HG03439 (cell line): ENCODE data around the gene CD99.

Experiments used
- ATAC-seq: cut with Tn5 transposase; IDR thresholded peaks from one replicate; pipeline ENCODE4 v1.9.1; 2021; ENCODE audit warnings: mild to moderate bottlenecking, moderate library complexity; ENCODE audit not compliant: unreplicated experiment

Gene CD99

DNA sequence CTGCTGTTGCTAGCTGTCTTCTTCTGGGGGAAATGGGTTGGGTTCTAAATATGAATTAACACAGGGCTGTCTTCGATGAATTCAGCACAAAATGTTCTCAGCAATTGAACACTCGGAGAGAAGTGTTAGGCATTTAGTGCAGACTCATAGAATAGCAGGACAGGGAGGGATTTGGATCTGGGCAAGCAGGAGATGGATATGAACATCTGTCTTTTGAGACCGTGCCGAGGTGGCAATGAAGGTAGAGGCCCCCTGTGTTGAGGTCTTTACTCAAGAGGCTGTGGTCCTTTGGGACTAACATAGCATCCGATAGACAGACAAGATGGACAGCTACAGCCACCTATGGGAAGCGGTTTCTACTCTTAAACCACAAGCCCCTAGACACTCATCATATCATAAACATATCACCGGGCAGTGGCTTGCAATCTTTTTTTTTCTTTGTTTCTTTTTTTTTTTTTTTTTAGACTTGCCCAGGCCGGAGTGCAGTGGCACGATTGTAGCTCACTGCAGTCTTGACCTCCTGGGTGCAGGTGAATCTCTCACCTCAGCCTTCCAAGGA lies 6.7 kb downstream of the CD99 start:
- ATAC-seq: no peak

DNA sequence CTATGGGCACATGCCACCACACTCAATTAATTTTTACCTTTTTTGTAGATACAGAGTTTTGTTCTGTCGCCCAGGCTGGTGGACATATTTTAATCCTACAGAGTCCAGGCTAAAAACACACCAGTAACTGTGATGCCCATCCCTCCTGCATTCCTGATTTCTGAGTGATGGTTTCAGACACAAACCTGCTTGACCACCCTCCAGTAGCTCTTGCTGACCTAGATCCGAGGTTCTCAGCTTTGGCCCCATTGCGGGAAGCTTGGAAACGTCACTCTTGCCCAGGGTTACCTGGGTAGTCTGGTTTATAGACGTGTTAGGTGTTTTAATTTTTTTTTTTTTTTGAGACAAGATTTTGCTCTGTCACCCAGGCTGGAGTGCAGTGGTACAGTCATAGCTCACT lies 7.5 kb downstream of the CD99 start:
- no peak for ATAC-seq

DNA sequence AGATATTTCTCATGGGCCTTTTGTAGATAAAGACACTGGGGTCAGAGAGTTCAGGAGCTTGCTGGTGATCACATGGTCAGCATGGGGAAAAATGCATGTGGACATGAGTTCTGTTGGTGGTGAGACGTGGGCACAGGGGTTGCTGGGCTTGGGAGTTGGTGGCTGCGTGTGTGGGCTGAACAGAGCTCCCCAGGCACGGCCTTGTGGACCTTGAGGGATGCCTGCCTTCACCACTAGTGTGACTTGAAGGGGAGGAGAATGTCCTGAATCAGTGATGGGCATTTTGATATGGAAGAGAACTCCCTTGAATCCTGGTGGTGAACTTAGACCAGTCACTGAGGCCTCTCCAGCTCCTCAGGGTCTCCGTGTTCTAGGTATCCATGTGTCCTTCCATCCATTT lies 8.9 kb downstream of the CD99 start:
- ATAC-seq: no peak

DNA sequence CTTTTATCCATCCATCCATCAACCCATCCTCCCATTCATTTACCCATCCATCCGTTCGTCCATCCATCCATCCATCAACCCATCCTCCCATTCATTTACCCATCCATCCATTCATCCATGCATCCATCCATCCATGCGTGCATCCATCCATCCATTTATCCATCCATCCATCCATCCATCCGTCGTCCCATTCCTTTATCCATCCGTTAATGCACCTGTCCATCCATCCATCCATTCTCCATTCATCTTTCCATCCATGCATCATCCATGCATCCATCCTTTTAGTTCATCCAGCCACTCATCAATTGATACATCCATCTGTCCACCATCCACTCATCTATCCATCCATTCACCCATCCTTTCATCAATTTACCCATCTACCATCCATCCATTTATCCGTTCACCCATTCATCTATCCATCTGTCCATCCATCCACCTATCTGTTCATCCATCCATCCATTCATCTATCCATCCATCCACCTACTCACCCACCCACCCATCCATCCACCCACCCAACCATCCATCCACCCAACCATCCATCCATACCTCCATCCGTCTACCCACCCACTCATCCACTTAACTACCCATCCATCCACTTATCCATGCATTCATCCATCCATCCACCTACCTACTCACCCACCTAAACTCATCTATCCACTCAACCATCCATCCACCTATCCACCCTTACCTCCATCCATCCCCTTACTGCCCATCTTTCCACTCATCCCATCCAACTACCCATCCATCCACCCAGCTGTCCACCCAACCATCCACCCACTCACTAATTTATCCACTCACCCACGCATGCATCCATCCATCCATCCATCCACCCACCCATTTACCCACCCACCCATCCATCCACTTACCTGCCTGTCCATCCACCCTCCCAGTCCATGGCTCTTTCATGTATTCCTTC lies 9.6 kb downstream of the CD99 start:
- ATAC-seq: no peak

DNA sequence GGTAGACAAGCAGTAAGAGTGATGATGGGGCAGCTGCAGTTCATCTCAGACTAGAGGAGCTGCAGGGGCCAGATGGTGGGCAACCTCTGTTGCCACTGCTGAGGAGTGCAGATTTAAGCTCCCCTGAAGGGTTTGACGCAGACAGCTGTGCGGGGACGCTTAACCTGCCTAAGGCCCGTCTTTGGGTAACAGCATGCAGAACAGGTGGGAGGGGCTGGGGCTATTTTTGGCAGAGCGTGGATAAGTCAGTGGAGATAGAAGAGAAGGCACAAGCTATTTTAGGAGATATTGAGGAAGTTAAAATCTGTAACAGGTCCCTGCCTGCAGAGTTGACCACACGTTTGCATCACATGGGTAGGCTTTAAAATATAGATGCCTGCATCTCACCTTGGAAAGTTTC lies 10.5 kb downstream of the CD99 start:
- no peak for ATAC-seq

DNA sequence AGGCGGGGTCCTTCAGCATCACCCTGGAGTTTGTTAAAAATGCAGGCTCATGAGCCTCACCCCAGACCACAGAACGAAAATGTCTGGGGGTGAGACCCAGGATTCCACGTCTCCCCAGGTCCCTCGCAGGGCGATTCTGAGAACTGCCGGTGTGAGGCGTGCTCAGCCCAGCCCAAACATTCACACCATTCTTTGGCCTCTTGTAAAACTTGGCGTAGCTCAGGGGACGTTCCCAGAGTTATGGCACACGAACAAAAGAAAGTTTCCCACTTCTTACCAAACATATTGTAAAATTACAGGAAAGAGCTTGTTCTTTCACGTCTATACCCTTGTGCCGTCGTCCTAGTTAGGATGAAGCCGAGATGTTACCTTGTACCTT lies 12.9 kb downstream of the CD99 start:
- ATAC-seq: no peak

DNA sequence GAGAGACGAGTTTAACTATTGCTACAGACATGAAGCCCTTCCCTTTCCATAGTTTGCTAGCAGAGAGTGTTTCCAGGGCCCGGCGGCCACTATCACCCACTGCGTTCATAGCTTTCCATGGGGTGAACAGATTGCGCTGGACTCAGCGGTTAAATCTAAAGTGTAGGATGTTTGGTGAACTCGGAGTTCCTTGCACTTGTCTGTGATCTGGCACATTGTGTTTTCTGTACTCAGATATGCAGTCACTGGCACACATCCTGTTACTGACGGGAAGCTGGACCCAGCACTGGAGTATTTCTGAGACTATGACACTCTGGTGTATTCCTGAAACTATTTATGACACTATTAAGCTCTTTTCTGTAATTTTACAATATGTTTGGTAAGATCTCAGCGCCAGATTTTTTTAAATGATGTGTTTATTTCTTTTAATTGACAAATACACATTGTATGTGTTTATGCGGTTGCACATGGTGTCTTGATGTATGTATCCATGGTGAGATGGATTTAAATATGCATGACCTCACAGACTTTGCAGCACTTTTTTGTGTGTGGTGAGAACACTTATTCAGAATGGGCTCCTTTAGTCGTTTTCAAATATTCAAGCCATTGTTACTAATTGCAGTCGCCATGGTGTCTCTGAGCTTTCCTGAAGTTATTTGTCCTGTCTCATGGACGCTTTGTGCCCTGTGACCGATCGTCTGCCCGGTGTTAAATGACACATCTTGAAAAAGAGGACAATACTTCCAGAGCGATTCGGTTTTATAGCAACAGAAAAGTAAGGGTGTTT lies 14.1 kb downstream of the CD99 start:
- no peak for ATAC-seq

DNA sequence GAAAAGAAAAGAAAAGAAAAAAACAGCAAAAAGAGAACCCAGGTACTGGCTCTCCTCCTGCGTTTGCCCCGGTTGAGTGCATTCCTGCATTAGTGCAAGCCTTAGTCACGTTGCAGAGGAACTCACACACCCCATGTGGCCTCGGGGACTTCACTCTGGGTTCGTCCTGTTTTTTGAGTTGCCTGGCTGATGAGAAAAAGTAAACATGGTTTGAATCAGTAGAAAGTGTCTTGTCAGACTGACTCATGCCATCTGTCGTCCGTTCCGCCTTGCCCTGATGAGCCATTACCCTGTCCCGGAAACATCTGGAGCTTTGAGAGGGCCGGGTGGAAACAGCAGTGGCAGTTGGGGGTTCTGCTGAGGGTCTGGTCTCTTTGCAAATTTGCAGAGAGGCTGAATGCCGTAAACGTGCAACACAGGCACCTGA lies 16.3 kb downstream of the CD99 start:
- peak; percentile 92 for ATAC-seq

DNA sequence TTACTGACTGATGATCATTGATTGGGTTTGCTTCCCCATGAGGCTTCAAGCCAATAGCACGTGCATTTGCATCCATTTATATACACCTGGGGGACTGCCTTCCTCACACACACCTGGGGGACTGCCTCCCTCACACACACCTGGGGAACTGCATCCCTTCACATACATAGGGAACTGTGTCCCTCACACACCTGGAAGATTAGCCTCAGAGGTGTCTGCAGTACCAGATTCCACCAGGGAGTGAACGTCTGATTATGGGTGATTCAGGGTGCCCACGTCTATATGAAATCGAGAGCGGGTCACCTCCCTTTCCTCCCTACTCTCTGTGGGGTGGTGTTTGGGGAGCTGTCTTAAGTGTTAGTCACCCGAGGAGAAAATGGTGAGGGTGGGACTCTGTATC lies 16.9 kb downstream of the CD99 start:
- ATAC-seq: no peak

DNA sequence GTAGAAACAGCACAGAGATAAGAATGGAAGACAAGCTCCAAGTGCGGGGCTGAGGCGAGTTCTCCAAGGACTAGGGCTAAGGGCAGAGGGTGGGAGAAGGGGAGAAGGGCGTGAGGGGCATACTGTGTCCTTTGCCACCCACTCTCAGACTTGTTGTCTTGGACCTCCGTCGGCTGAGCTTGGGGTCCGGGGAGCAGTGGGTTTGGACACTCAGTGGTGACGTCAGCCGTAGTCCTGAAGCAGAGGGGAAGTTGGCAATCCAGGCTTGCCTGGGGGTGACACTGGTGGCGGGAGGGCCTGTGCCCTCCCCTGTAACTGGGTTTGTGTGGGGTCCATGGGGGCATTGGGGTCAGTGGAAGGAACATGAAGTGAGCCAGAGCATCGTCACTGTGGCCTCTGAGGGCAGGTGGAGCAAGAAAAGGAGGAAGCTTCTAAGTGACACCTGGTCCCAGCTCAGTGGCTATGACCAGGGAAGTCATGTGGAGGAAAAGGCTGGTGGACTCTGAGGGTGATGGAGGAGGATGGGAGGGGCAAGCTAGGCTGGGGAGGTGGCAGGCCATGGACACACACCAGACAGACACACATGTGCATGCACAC lies 17.6 kb downstream of the CD99 start:
- no peak for ATAC-seq

DNA sequence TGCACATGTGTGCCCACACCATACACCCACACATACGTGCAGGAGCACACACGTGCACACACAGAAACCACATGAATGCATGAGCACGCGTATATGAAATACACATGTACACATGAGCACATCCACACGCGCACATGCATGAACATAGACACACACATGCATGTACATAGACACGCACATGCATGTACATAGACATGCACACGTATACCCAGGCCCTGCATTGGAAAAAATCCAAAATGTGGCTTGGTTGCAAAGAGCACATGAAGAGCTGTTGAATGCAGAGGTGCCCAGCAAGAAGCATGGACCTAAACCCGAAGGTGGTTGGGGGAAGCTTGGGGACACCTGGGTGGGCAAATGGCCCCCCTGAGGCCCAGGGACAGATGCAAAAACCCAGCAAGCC lies 18.5 kb downstream of the CD99 start:
- ATAC-seq: no peak

DNA sequence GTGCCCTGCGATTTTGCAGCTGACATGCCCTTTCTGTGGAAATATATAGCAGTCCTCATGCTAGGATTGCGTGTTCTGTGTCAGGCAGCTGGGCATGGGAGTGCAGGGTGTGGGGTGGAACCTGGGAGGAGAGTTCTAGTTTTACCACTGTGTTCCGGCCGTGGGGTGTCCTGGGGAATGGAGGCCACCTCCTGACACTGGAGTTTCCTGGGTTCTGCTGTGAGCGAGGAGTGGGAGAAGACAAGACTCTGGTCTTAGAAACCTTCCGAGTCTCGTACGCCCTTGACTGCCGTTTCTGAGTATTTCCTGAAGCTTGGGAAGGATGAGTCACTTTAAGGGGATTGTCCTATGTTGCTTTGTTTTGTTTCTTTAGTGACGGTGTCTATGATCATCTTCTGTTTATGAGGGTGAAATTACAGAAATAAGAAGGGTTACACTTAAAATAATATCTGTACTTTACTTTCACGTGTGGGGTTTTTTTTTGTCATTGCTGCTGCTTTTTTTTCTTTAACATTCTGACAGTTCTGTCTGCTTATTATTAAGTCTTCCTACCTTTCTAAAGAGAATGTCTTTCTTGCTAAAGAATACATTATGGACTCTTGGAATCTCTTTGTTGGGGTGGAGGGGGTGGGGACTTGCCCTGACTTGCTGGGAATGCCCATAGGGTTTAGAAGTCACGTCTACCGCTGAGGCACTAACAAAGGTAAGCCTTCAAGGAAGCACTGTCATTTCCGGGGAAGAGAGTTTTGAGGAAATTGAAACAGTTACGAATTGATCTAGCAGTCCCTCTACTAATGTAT lies 19.1 kb downstream of the CD99 start:
- no peak for ATAC-seq

DNA sequence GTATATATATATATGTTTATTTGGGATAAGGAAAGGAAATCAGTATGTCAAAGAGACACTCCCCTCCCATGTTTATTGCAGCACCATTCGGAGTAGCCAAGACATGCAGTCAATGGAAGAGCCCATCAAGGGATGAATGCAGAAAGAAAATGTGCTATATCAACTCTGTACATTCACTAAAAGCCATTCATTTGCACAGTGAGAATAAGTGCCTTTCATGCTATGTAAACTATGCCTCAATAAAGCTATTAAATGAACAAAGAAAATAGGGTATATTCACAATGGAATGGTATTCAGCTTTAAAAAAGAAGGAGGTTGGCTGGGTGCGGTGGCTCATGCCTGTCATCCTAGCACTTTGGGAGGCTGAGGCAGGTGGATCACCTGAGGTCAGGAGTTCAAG lies 20.3 kb downstream of the CD99 start:
- no peak for ATAC-seq

DNA sequence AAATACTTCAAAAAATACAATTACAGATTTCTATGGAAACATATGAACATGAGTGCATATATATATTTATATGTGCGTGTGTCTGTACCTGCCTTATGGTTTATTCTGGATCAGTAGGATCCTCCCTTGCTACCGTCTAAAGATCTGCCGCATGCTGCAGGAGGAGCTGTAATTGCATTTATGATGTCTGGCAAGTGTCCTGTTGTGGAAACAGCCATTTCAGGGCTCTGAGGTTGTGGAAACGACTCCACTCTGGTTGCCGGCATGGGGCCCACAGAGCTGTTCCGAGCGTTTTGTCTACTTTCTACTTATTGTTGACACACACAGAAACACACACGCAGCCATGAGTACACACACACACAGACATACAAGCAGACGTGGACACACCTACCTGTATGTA lies 21.3 kb downstream of the CD99 start:
- no peak for ATAC-seq

DNA sequence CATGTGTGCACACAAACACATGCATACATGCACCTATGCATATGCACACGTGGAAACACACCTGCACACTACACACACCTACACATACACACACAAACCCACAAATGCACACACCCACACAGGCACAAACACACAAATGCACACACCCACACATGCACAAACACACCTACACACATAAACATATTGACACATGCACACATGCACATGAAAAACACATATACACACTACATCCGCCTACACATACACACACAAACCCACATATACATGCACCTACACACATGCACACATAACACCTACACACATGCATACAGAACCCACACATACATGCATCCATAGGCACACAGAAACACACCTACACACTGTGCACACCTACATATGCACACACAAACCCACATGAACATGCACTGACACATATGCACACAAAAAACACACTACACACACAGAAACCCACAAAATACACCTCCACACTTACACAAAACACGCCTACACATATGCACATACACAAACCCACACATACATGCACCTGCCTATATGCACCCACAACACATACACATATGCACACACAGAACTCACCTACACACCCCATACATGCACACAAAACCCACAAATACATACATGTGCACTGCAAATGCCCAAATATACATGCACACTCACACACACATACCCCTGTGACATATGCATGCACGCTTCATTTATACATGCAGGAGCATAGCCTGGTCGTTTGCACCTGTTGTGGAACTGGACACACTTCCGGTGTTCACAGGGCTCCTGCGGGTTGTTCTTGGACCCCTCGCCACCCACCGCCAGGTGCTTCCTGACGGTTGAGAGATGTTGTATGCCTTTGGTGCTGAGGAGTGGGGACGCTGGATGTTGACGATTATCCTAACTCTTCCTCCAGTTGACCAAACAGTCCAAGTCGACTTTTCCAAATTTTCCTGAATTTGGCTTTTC lies 22.1 kb downstream of the CD99 start:
- no peak for ATAC-seq

DNA sequence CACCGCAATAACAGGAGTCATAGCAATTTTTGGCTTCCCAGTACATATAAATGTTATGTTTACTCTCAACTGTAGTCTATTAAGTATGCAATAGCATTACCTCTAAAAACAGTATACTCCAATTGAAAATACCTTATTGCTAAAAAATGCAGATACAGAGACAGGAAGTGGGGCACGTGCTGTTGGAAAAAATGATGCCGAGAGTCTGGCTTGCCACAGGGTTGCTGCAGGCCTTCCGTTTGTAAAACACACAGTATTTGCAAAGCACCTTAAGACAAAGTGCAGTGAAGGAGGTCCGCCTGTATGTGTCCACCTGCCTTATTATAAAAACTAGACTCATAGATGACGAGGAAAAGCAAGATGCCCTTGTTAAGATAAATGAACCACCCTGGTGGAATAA lies 23.5 kb downstream of the CD99 start:
- no peak for ATAC-seq

DNA sequence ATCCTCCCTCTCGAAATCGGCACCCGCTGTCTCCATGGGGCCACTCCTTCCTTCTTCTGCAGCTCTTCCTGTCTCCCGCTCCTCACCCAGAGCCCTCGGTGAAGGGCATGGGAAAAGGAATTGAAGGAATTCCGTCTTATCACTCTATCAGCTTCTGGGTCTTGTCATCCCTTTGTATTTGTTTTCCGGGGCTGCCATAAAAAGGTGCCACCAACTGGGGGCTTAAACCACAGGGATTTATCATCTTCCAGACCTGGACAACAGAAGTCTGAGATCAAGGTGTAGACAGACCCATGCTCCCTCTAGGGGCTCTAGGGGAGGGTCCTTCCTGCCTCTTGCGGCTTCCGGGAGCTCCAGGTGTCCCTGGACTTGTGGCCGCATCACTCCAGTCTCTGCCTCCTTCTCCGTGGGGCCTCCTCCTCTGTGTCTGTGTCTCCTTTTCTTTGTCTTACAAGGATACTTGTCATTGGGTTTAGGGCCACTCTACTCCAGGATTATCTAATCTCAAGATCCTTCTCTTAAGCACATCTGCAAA lies 24.0 kb downstream of the CD99 start:
- ATAC-seq: no peak

DNA sequence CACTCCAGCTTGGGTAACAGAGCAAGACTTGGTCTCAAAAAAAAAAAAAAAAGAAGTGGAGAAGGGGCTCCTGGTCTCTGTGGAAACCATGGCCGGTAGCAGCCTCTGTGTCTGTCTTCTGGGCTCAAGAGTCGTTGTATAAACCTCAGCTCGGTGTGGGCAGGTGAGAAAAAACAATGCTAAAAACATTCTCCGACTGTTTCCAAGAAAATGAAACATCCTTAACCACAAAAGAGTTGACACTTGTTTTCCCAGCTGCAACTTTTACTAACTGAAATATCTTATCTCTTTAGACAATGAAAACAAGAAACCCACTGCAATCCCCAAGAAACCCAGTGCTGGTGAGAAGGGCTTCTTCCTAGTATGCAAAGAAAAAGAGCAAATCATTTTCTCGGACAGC lies 26.2 kb downstream of the CD99 start:
- no peak for ATAC-seq

DNA sequence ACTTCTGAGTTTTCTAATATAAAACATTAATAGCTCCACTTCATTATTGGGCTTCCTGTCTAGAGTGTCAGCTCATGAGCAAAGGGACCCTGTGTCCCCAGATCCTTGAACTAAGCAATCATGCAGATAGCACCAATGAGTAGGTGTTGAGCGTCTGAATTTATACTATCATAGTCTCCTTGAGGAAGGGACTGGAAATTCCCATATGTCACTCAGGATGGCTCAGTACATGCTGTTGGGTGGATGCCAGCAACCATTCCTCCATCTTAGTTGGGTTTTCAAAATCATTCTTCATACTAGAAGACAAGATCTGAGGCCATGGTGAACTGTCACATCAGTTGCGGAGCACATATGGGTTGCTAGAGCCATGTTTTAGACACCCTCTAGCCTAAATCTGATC lies 27.7 kb downstream of the CD99 start:
- no peak for ATAC-seq
